ENCODE data around the gene IDI2. TPM values are rescaled to one million over a fixed set of nuclear protein-coding genes. Genes with fewer than 3 reads are reported as not detected.
A peak's percentile ranks its signal among the peaks of the same experiment; 100 is the strongest.

IDI2 gene
- total and polyA plus RNA-seq, 8 donors = 0.14 to 0.15 TPM; not detected in 6

- H3K4me1 ChIP-seq = peaks cover 35 to 46% (median 38%) of the 10 kb centered on the region in 3 donors
Measured at GRCh38 chr10:1054684-1055083, 29.0 kb upstream of the IDI2 start.

GRCh38 chr10:1050554-1050953 lies 24.9 kb upstream of the IDI2 start:
- FAIRE-seq (no peak), ATAC-seq (no peak), DNase-seq (no peak)
- Histone ChIP-seq H3K4me1 (peaks cover 29 to 47% (median 31%) of the 10 kb centered on the region in 3 donors), H3K27me3 (no peaks in the 10 kb centered on the region), H3K36me3 (peaks cover 0 to 4% (median 0%) of the 10 kb centered on the region in 3 donors), H3K4me3 (peak overlapping the region in 1 of 4 donors; percentile 64), H3K27ac (no peak overlapping the region), H3K9me3 (no peaks in the 10 kb centered on the region)
- 56 to 70% methylated on average over 4 of the region's 4 CpGs for WGBS, 2 donors
- no peak for TF ChIP-seq CTCF (IDR thresholded peaks at IDR 0.05)
- intact Hi-C loops (cut with DNase I) = no loop called here

More at GRCh38 chr10:1054684-1055083, 29.0 kb upstream of the IDI2 start:
- H3K4me3 ChIP-seq = peak overlapping the region in 1 of 4 donors; percentile 94
- DNase-seq = no peak
- no peak for ATAC-seq
- WGBS, 2 donors = 55 to 56% methylated on average over 6 of the region's 6 CpGs
- no peak for TF ChIP-seq CTCF (IDR thresholded peaks at IDR 0.05)
- no peaks in the 10 kb centered on the region for H3K9me3 ChIP-seq
- H3K36me3 ChIP-seq = peaks cover 0 to 4% (median 0%) of the 10 kb centered on the region in 3 donors
- intact Hi-C loops (cut with DNase I) = no loop called here
- no peak for FAIRE-seq
- no peaks in the 10 kb centered on the region for H3K27me3 ChIP-seq
- H3K27ac ChIP-seq = no peak overlapping the region

GRCh38 chr10:1050145-1050544 lies 24.5 kb upstream of the IDI2 start:
- intact Hi-C loops (cut with DNase I) = no loop called here

GRCh38 chr10:1049425-1049958 lies 23.8 kb upstream of the IDI2 start:
- intact Hi-C loops (cut with DNase I) = no loop called here
- no peaks in the 10 kb centered on the region for H3K9me3 ChIP-seq
- TF ChIP-seq CTCF (IDR thresholded peaks at IDR 0.05) = no peak
- no peak for DNase-seq
- H3K36me3 ChIP-seq = peaks cover 0 to 4% (median 0%) of the 10 kb centered on the region in 3 donors
- ATAC-seq = peak in 2 of 4 donors; percentile 0 to 1
- H3K27ac ChIP-seq = peak overlapping the region; percentile 98 to 100 (median 100)
- no peaks in the 10 kb centered on the region for H3K27me3 ChIP-seq
- H3K4me1 ChIP-seq = peaks cover 19 to 48% (median 22%) of the 10 kb centered on the region in 3 donors
- no peak for FAIRE-seq
- peak overlapping the region; percentile 51 to 66 (median 58) for H3K4me3 ChIP-seq
- WGBS, 2 donors = 0% methylated on average over 29 to 34 of the region's 34 CpGs

More at GRCh38 chr10:1050145-1050544, 24.5 kb upstream of the IDI2 start:
- FAIRE-seq = no peak
- Histone ChIP-seq H3K4me3 (peak overlapping the region; percentile 51 to 66 (median 58)), H3K36me3 (peaks cover 0 to 4% (median 0%) of the 10 kb centered on the region in 3 donors), H3K27ac (peak overlapping the region in 3 of 4 donors; percentile 98 to 100 (median 99)), H3K27me3 (no peaks in the 10 kb centered on the region), H3K4me1 (peaks cover 26 to 48% (median 29%) of the 10 kb centered on the region in 3 donors), H3K9me3 (no peaks in the 10 kb centered on the region)
- no peak for ATAC-seq
- no peak for TF ChIP-seq CTCF (IDR thresholded peaks at IDR 0.05)
- no peak for DNase-seq
- 17 to 18% methylated on average over 5 of the region's 5 CpGs for WGBS, 2 donors

Measured in pancreas (tissue), 10 donors.